SK-N-SH treated with all-trans-retinoic acid at 6 μM for 48 hours (cell line): ENCODE measurements around the gene NINJ2.
A peak's percentile ranks its signal among the peaks of the same experiment; 100 is the strongest.

Experiments
- ATAC-seq: fragments of 200-7000 bp; cut with Tn5 transposase; 3 replicates; pipeline ENCODE4 v1.9.1; 2020; ENCODE audit warnings: mild to moderate bottlenecking, moderate library complexity
- ARNTL ChIP-seq: fragments of 450-650 bp; formaldehyde crosslinking; IDR thresholded peaks from 2 replicates; pipeline ENCODE4 v1.5.0; 2020; ENCODE audit warnings: low read depth, mild to moderate bottlenecking, moderate library complexity, borderline replicate concordance
- ESRRG ChIP-seq: fragments of 250-450 bp; sonication (Bioruptor Pico); IDR thresholded peaks from 2 replicates; pipeline ENCODE4 v1.6.1; 2021; ENCODE audit warnings: mild to moderate bottlenecking
- ISL1 ChIP-seq: fragments of 250-450 bp; sonication (Bioruptor Pico); IDR thresholded peaks from 2 replicates; pipeline ENCODE4 v2.1.2; 2022; ENCODE audit warnings: mild to moderate bottlenecking, moderate library complexity
- OSR1 ChIP-seq: fragments of 250-450 bp; sonication (Bioruptor Pico); IDR thresholded peaks from 2 replicates; pipeline ENCODE4 v1.8.0; 2022; ENCODE audit warnings: moderate library complexity, mild to moderate bottlenecking, inconsistent platforms
- RARB ChIP-seq: fragments of 250-450 bp; sonication (Bioruptor Pico); IDR thresholded peaks from 2 replicates; pipeline ENCODE4 v1.8.0; 2021; ENCODE audit warnings: mild to moderate bottlenecking, moderate library complexity
- SNAI2 ChIP-seq: fragments of 250-450 bp; sonication (Bioruptor Pico); IDR thresholded peaks from 2 replicates; pipeline ENCODE4 v1.5.0; 2020; ENCODE audit warnings: mild to moderate bottlenecking, moderate library complexity
- TCF4 ChIP-seq: fragments of 250-450 bp; sonication (Bioruptor Pico); IDR thresholded peaks from 2 replicates; pipeline ENCODE4 v1.8.0; 2021; ENCODE audit warnings: mild to moderate bottlenecking, moderate library complexity, borderline replicate concordance
- TOX ChIP-seq: fragments of 250-450 bp; sonication (Bioruptor Pico); IDR thresholded peaks from 2 replicates; pipeline ENCODE4 v1.8.0; 2021; ENCODE audit warnings: mild to moderate bottlenecking, moderate library complexity, borderline replicate concordance
- ZC3H10 ChIP-seq: fragments of 250-450 bp; sonication (Bioruptor Pico); IDR thresholded peaks from 2 replicates; pipeline ENCODE4 v1.5.1; 2021; ENCODE audit warnings: mild to moderate bottlenecking, moderate library complexity
- ZFP3 ChIP-seq: fragments of 250-450 bp; sonication (Bioruptor Pico); IDR thresholded peaks from 2 replicates; pipeline ENCODE4 v1.5.0; 2020; ENCODE audit warnings: mild to moderate bottlenecking, moderate library complexity
- ZNF70 ChIP-seq: fragments of 450-650 bp; formaldehyde crosslinking; IDR thresholded peaks from 2 replicates; pipeline ENCODE4 v1.5.0; 2020; ENCODE audit warnings: mild to moderate bottlenecking, moderate library complexity
- ZNF8 ChIP-seq: fragments of 450-650 bp; formaldehyde crosslinking; IDR thresholded peaks from 2 replicates; pipeline ENCODE4 v1.5.0; 2020; ENCODE audit warnings: mild to moderate bottlenecking, moderate library complexity
- TF ChIP-seq, protein P1 (sequence below): fragments of 250-450 bp; sonication (Bioruptor Pico); IDR thresholded peaks from 2 replicates; pipeline ENCODE4 v1.5.0; 2020; ENCODE audit warnings: mild to moderate bottlenecking, moderate library complexity
- TF ChIP-seq, protein P2 (sequence below): fragments of 250-450 bp; sonication (Bioruptor Pico); IDR thresholded peaks from 2 replicates; pipeline ENCODE4 v1.8.0; 2021; ENCODE audit warnings: low read depth, mild to moderate bottlenecking, moderate library complexity, borderline replicate concordance
- TF ChIP-seq, protein P3 (sequence below): fragments of 250-450 bp; sonication (Bioruptor Pico); IDR thresholded peaks from 2 replicates; pipeline ENCODE4 v1.5.1; 2020; ENCODE audit warnings: low read depth, mild to moderate bottlenecking, moderate library complexity
- TF ChIP-seq, protein P4 (sequence below): fragments of 250-450 bp; sonication (Bioruptor Pico); IDR thresholded peaks from 2 replicates; pipeline ENCODE4 v1.8.0; 2020; ENCODE audit warnings: mild to moderate bottlenecking, moderate library complexity, borderline replicate concordance
- TF ChIP-seq, protein P5 (sequence below): fragments of 250-450 bp; sonication (Bioruptor Pico); IDR thresholded peaks from 2 replicates; pipeline ENCODE4 v1.5.1; 2021; ENCODE audit warnings: mild to moderate bottlenecking, moderate library complexity

The NINJ2 gene

DNA sequence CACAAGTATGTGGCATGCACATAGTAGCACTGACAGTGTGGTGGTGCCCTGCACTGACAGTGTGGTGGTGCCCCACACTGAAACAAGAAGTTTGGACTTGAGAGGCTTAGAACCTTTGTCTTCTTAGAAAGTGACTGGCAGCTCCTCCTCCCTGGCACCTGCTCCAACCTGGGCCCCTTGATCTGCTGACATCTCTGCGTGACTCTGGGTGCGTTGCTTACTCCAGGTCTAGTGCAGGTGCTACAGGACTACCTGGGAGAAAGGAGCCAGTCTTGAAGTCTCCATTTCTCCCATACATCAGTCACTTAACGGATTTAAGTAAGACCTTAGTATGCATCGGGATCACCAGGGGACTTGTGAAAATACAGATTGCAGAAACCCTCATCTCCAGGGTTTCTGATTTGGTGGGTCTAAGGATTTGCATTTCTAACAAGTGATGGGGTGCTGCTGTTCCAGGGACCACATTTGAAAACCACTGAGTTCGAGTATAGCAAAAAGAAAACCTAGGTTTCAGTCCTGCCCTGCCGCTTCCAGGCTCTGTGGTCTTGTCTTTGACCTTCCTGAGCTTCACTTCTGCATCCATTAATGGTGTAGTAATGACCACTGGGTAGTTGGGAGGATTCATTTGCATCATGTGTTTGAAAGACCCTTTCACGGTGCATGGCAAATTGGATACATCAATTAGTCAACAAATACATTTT is 15.7 kb downstream of the NINJ2 start:
- TF ChIP-seq, protein P1, sequence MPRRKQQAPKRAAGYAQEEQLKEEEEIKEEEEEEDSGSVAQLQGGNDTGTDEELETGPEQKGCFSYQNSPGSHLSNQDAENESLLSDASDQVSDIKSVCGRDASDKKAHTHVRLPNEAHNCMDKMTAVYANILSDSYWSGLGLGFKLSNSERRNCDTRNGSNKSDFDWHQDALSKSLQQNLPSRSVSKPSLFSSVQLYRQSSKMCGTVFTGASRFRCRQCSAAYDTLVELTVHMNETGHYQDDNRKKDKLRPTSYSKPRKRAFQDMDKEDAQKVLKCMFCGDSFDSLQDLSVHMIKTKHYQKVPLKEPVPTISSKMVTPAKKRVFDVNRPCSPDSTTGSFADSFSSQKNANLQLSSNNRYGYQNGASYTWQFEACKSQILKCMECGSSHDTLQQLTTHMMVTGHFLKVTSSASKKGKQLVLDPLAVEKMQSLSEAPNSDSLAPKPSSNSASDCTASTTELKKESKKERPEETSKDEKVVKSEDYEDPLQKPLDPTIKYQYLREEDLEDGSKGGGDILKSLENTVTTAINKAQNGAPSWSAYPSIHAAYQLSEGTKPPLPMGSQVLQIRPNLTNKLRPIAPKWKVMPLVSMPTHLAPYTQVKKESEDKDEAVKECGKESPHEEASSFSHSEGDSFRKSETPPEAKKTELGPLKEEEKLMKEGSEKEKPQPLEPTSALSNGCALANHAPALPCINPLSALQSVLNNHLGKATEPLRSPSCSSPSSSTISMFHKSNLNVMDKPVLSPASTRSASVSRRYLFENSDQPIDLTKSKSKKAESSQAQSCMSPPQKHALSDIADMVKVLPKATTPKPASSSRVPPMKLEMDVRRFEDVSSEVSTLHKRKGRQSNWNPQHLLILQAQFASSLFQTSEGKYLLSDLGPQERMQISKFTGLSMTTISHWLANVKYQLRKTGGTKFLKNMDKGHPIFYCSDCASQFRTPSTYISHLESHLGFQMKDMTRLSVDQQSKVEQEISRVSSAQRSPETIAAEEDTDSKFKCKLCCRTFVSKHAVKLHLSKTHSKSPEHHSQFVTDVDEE (CRISPR knock-in tag), result no peak
- TF ChIP-seq, protein P2, sequence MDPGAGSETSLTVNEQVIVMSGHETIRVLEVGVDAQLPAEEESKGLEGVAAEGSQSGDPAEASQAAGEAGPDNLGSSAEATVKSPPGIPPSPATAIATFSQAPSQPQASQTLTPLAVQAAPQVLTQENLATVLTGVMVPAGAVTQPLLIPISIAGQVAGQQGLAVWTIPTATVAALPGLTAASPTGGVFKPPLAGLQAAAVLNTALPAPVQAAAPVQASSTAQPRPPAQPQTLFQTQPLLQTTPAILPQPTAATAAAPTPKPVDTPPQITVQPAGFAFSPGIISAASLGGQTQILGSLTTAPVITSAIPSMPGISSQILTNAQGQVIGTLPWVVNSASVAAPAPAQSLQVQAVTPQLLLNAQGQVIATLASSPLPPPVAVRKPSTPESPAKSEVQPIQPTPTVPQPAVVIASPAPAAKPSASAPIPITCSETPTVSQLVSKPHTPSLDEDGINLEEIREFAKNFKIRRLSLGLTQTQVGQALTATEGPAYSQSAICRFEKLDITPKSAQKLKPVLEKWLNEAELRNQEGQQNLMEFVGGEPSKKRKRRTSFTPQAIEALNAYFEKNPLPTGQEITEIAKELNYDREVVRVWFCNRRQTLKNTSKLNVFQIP, result no peak
- no peak for TF ChIP-seq RARB
- TF ChIP-seq, all 23 proteins: peak for 0
- no peak for ATAC-seq

DNA sequence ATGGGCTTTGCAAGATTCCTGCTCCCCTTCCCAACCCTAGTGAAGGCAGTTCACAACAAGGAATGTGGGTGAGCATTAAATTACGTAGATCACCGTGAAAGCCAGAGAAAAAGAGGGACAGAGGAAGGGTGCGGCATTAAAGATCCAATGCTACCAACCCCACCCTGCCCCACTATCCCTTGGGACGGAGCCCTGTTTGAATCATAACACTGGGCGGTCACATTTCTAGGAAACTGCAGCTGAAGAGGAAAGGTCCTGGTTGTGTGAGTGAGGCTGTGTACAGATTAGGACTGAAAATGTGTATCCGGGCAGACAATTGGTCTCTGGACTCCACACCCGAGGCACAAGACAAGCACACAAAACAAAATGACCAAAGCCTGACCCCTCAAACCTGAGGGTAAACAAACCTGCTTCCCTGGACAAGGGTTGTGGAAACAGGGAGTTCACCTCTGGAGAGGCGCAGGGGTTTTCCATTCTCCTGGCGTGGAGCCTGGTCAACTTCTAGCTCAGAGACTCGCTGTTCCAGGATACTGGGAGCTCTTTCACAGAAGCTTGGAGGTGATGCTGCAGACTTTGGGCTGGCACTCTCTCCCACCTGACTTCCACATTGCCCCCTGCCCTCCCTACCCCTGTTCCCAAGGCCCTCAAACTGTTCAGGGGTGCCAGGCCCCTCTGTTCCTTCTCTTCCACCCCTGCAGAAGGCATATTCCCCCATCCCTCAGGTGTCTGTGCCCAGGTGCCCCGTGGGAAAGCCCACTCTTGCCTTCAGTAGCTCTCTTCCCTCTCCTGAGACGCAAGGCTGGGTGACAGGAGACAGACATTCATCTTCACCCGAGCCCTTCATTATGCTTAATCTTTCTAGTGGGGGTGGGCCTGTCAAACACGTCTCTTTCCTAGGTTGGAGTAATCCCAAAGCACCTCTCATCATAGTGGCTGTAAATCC is 16.5 kb downstream of the NINJ2 start:
- ATAC-seq, result no peak
- TF ChIP-seq TOX, result no peak
- TF ChIP-seq OSR1 (CRISPR knock-in tag), result no peak
- TF ChIP-seq SNAI2 (CRISPR knock-in tag), result no peak
- no peak for TF ChIP-seq ZNF8
- no peak for TF ChIP-seq ISL1 (CRISPR knock-in tag)
- TF ChIP-seq ZFP3 (CRISPR knock-in tag), result no peak
- no peak for TF ChIP-seq RARB
- TF ChIP-seq, protein P3, sequence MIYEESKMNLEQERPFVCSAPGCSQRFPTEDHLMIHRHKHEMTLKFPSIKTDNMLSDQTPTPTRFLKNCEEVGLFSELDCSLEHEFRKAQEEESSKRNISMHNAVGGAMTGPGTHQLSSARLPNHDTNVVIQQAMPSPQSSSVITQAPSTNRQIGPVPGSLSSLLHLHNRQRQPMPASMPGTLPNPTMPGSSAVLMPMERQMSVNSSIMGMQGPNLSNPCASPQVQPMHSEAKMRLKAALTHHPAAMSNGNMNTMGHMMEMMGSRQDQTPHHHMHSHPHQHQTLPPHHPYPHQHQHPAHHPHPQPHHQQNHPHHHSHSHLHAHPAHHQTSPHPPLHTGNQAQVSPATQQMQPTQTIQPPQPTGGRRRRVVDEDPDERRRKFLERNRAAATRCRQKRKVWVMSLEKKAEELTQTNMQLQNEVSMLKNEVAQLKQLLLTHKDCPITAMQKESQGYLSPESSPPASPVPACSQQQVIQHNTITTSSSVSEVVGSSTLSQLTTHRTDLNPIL (CRISPR knock-in tag), result no peak
- TF ChIP-seq, protein P1 (CRISPR knock-in tag), result no peak
- TF ChIP-seq ZNF70 (CRISPR knock-in tag), result no peak
- no peak for TF ChIP-seq TCF4 (CRISPR knock-in tag)

DNA sequence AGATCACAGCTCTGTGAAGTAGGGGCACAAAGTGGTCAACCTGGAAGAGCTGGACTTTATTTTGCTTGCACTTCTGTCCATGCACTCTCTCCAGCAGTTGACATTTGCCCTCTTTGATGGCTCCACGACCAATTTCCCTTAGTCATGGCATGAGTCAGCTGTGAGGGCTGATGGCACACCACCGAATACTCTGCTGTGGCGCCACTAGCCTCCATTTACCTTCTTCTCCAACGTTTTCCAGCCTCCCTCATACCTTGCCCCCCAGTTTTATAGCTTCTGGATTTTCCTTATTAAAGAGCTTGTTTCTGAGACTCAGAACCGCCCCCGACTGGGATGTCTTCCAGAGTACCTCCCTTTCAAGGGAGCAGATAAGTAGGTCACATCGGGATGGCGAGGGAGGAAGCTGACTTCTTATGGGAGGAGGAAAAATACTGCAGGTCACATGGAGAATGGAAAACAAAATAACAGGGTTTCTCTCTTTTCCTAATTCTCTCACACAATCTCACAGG is 17.6 kb downstream of the NINJ2 start:
- peak; percentile 17; the same call in 1 of the 3 replicates for ATAC-seq
- TF ChIP-seq ESRRG (no peak), ZNF8 (no peak), TOX (no peak), ZFP3 (CRISPR knock-in tag) (no peak), SNAI2 (CRISPR knock-in tag) (no peak), ARNTL (CRISPR knock-in tag) (no peak), ZC3H10 (CRISPR knock-in tag) (no peak)
- TF ChIP-seq, protein P4, sequence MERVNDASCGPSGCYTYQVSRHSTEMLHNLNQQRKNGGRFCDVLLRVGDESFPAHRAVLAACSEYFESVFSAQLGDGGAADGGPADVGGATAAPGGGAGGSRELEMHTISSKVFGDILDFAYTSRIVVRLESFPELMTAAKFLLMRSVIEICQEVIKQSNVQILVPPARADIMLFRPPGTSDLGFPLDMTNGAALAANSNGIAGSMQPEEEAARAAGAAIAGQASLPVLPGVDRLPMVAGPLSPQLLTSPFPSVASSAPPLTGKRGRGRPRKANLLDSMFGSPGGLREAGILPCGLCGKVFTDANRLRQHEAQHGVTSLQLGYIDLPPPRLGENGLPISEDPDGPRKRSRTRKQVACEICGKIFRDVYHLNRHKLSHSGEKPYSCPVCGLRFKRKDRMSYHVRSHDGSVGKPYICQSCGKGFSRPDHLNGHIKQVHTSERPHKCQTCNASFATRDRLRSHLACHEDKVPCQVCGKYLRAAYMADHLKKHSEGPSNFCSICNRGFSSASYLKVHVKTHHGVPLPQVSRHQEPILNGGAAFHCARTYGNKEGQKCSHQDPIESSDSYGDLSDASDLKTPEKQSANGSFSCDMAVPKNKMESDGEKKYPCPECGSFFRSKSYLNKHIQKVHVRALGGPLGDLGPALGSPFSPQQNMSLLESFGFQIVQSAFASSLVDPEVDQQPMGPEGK, result no peak
- TF ChIP-seq, protein P1 (CRISPR knock-in tag), result no peak
- TF ChIP-seq, protein P5, sequence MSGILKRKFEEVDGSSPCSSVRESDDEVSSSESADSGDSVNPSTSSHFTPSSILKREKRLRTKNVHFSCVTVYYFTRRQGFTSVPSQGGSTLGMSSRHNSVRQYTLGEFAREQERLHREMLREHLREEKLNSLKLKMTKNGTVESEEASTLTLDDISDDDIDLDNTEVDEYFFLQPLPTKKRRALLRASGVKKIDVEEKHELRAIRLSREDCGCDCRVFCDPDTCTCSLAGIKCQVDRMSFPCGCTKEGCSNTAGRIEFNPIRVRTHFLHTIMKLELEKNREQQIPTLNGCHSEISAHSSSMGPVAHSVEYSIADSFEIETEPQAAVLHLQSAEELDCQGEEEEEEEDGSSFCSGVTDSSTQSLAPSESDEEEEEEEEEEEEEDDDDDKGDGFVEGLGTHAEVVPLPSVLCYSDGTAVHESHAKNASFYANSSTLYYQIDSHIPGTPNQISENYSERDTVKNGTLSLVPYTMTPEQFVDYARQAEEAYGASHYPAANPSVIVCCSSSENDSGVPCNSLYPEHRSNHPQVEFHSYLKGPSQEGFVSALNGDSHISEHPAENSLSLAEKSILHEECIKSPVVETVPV (CRISPR knock-in tag), result no peak
